Cardiac muscle cell (in vitro differentiated cells and primary cell): ENCODE results near the gene EHMT1. TPM values are rescaled to one million over a fixed set of nuclear protein-coding genes. Genes with fewer than 3 reads are reported as not detected.

ENCODE experiments used
- DNase-seq, 2 donors: peaks; one replicate each; pipeline versions ENCODE4 v3.0.0 to v3.0.0-alpha.2; 2010 to 2017; ENCODE audit warnings: low read depth in 1 of 2, low spot score in 1 of 2
- H3K27ac ChIP-seq: fragments of 200-600 bp; sonication (generic); 2 replicates; pipeline ENCODE4 v1.5.1; 2016
- H3K27me3 ChIP-seq: fragments of 200-600 bp; sonication (generic); 2 replicates; pipeline ENCODE4 v1.6.0; 2016; ENCODE audit warnings: control low read depth
- H3K36me3 ChIP-seq: fragments of 200-600 bp; sonication (generic); 2 replicates; pipeline ENCODE4 v1.5.1; 2016; ENCODE audit warnings: control low read depth
- H3K4me1 ChIP-seq: fragments of 200-600 bp; sonication (generic); 2 replicates; pipeline ENCODE4 v1.8.1; 2017; ENCODE audit warnings: low read depth, mild to moderate bottlenecking, mixed run types
- H3K4me3 ChIP-seq: fragments of 200-600 bp; sonication (generic); 2 replicates; pipeline ENCODE4 v1.5.1; 2016; ENCODE audit warnings: mild to moderate bottlenecking
- H3K9me3 ChIP-seq: fragments of 200-600 bp; sonication (generic); 2 replicates; pipeline ENCODE4 v1.5.1; 2017; ENCODE audit warnings: low read depth, mild to moderate bottlenecking, control low read depth
- polyA plus RNA-seq: library from polyadenylated mRNA; unstranded; fragments of >200 nt; fragmentation: Nextera tagmentation; extraction: Ambion mirVana; gene quantifications from 2 replicates; pipeline ENCODE4 v1.2.1, GENCODE V29; 2016
- total RNA-seq: library from RNA; depleted of rRNA; stranded (reverse); fragments of >200 nt; gene quantifications from 2 replicates; pipeline ENCODE4 v1.2.3, GENCODE V29; 2016
- TF ChIP-seq, protein P1 (sequence below): IDR thresholded peaks from 2 replicates; pipeline ENCODE4 v1.5.1; 2012; ENCODE audit warnings: low read depth, mild to moderate bottlenecking, low read length

Gene EHMT1
- total and polyA plus RNA-seq, 2 experiments from 2014 or later, result 55.5 to 93.8 TPM

DNA sequence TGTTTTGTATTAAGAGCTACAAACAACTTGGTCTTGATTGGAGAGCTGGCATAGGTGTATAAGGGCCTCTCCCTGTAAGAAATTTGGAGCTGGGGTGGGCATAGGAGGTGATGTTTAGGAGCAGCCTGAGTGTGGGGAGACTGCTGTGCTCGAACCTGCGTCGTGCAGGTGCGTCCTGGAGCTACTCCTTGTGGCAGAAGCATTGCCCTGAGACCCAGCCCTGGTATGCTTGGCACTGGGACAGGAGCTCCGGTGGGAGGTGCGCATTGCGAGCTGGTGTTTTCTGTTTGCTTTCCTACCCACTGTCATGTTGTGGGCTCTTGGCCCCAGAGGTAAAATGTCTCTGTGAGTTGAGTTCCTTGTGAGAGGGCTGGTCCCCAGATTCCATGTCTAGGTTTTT, 46.4 kb downstream of the EHMT1 start:
- Histone ChIP-seq H3K27ac (no peak overlapping the region), H3K27me3 (no peaks in the 10 kb centered on the region), H3K9me3 (no peaks in the 10 kb centered on the region), H3K36me3 (no peaks in the 10 kb centered on the region), H3K4me3 (no peak overlapping the region), H3K4me1 (peaks cover 20% of the 10 kb centered on the region)
- no peak for DNase-seq
- TF ChIP-seq, protein P1, sequence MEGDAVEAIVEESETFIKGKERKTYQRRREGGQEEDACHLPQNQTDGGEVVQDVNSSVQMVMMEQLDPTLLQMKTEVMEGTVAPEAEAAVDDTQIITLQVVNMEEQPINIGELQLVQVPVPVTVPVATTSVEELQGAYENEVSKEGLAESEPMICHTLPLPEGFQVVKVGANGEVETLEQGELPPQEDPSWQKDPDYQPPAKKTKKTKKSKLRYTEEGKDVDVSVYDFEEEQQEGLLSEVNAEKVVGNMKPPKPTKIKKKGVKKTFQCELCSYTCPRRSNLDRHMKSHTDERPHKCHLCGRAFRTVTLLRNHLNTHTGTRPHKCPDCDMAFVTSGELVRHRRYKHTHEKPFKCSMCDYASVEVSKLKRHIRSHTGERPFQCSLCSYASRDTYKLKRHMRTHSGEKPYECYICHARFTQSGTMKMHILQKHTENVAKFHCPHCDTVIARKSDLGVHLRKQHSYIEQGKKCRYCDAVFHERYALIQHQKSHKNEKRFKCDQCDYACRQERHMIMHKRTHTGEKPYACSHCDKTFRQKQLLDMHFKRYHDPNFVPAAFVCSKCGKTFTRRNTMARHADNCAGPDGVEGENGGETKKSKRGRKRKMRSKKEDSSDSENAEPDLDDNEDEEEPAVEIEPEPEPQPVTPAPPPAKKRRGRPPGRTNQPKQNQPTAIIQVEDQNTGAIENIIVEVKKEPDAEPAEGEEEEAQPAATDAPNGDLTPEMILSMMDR, result no peak

DNA sequence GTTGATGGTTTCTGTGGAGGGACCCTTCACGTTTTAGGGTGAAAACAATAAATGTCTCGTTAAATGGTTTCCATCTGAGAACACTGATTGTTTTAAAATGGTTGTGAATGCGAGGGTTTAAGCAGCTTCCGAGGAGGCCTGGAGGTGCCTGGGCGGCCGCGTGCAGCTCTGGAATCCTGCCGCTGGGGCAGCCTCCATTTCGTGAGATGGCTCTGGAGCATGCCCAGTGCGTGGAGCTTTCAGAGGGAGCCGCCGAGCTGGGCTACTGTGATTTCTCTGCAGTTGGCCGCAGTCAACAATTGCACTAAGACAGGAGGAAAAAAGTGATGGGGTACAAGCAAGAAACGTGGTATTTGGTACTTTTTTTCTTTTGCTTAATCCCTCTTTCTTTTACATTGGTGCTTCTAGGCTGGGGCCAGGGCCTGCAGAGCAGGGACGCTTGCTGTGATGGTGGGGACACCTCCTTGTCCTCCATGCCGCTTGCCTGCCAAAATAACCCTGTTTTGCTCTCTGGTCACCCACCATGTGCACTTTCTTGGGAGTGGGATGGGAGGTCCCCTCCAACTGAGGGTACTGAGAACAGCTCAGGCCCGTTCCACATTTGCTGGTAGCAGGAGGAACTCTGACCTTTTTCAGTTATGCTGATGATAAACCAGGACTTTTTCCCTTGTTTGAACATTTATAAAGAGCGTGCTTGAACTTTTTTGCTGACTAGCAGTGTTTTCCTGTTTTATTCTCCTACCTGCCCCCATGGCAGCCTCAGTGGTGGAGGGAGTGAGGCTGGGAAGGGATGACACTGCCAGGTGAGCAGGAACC, 47.1 kb downstream of the EHMT1 start:
- no peak overlapping the region for H3K27ac ChIP-seq
- DNase-seq, result peak in 1 of 2 donors; percentile 32
- no peak overlapping the region for H3K4me3 ChIP-seq
- H3K4me1 ChIP-seq, result peaks cover 24% of the 10 kb centered on the region
- no peaks in the 10 kb centered on the region for H3K9me3 ChIP-seq
- no peaks in the 10 kb centered on the region for H3K27me3 ChIP-seq
- TF ChIP-seq, protein P1, result no peak
- H3K36me3 ChIP-seq, result no peaks in the 10 kb centered on the region

DNA sequence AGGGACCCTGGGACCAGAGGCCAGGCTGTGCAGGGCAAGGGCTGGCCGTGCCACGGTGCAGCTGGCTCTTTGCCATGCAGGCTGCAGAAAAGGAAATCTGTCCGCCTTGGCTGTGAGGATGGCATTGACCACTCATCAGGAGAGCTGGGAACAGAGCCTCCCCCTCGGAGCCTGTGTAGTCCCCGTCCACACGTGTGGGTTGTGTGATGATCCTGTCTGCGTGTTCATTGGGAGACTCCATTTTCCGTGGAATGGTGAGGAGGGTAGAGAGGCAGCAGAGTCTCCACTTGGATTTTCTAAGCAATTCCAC, 47.7 kb downstream of the EHMT1 start:
- no peaks in the 10 kb centered on the region for H3K27me3 ChIP-seq
- TF ChIP-seq, protein P1, result no peak
- H3K4me1 ChIP-seq, result peaks cover 24% of the 10 kb centered on the region
- H3K4me3 ChIP-seq, result no peak overlapping the region
- no peaks in the 10 kb centered on the region for H3K9me3 ChIP-seq
- no peaks in the 10 kb centered on the region for H3K36me3 ChIP-seq
- H3K27ac ChIP-seq, result no peak overlapping the region
- DNase-seq, result no peak

DNA sequence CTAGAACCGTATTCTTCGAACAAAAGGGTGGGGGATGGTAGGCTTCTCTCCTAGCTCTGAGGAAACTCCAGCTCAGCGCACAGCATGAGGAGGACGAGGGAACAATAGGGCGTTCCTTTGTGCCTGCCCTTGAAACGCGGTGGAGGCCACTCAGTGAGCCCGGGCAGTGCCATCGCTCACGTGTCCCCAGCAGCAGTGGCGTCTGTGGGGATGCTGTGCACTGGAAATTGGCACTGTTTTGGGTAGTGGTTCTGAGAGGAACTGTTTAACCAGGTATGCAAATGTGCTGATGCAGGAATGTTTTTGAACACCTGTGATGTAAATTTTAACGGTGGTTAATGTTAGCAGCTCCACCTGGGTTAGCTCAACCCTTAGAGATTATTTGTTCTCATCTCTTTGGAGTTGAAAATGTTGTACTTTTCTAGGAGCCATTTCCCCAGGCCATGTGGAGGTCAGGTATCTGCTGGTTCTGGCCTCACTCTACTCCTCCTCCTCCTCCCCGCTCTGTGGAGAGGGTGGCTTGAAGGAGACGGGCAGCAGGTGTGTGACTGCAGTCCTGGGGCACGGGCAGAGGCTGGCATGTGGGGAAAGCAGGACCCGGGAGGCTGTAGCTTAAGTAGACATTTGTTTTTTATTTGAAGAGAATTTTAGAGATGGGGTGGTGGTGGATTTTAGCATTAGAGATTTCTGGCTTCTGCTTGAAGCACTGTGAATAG, 48.3 kb downstream of the EHMT1 start:
- Histone ChIP-seq H3K9me3 (no peaks in the 10 kb centered on the region), H3K27ac (no peak overlapping the region), H3K36me3 (no peaks in the 10 kb centered on the region), H3K4me1 (peaks cover 24% of the 10 kb centered on the region), H3K4me3 (no peak overlapping the region), H3K27me3 (no peaks in the 10 kb centered on the region)
- no peak for DNase-seq
- TF ChIP-seq, protein P1, result no peak

DNA sequence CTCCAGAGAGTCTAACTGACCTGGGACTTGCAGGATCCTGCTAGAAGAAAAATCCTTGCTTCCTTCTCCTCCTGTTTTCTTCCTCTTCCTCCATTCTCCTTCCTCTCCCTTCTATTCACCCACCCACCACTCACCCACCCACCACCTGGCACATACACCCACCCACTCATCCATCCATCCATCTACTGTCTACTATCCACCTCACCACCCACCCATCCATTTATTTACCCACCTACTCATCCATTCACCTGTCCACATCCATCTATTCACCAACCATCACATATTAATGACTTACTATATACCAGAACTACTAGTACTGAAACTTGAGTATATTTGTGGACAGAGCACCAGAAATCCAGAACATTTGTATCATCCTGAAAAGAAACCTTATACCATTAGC, 49.4 kb downstream of the EHMT1 start:
- Histone ChIP-seq H3K4me3 (no peak overlapping the region), H3K27ac (no peak overlapping the region)

More for the DNA sequence above, 49.4 kb downstream of the EHMT1 start:
- Histone ChIP-seq H3K4me1 (peaks cover 28% of the 10 kb centered on the region), H3K9me3 (no peaks in the 10 kb centered on the region), H3K27me3 (no peaks in the 10 kb centered on the region), H3K36me3 (no peaks in the 10 kb centered on the region)
- no peak for DNase-seq
- TF ChIP-seq, protein P1, result no peak
